NCI-H1417 treated with DMSO at 0.1 percent for 48 hours (cell line): ENCODE results near the gene APOH.

Experiments used
- DNase-seq: peaks from one replicate; lab custom pipeline; 2025; lab: John Stamatoyannopoulos, UW

APOH gene

DNA sequence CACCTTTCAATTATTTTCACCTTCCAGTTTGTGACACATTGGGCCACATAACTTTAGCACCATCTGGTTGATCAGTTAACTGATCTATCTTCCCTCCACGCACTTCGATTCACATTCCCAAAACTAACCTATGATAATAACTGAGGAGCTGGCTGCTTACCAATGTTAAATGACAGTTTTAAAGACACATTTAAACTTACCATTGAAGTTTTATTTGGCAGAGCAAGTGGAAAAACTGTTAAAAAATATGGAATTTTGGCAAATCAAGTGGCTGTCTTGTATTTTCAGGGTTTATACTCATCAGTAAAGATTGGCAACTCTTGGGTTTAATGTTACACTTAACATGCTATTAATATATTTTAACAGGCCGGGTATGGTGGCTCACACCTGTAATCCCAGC lies 5.4 kb upstream of the APOH start:
- DNase-seq, result no peak

DNA sequence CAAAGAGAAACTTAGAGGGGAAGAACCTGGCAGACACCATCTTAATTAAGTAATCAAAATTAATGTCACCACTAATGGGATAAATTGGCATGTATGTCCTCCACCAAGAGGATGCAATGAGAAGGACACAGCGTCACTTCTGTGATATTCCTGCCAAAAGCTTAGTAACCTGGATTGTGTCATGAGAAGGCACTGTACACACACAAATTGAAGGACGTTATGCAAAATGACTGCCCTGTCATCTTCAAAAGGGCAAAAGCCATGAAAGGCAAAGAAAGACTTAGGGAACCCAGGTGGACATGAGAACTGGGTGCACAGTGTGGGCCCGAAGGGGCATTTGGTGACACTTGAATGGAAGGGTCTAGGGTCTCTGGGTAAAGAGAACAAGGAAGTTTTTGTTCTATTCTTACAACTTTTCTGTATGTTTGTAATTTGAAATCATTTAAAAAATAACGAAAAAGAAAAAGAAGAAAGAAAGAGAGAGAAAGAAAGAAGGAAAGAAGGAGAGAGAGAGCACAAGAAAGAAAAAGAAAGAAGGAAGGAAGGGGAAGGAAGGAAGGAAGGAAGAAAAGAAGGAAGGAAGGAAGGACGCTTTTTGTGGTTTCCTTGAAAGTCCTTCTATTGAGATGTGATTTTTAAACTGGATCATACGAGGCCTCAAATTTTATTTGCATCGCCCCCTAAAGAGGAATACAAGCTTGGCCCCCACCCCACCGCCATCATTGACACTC lies 4.0 kb upstream of the APOH start:
- DNase-seq, result no peak

DNA sequence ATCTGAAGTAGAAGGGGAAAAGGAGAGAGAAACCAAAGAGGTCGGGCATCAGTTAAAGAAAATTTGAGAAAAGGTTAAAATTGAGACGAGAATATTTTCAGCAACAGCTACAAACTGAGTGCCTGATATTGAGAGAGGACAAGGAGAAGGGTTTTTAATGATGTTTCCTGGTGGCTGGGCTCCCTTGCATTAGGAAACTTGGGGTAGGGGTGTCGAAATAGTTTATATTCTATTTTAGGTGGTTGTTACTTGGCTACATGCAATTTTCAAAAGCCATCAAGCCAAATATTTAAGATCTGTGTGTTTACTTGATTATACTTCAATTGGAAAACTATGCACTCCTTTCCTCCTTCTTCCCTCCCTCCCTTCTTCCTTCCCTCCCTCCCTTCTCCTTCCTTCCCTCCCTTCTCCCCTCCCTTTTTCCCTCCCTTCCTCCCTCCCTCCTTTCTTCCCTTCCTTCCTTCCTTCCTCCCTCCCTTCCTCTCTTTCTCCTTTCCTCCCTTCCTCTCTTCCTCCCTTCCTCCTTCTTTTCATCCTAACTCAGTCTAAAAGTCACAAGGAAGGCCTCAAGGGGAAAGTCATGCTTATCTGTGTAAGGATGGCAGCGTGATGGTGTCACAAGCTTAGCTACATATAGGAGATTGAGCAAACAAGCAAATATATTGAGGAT lies 1.8 kb upstream of the APOH start:
- DNase-seq, result no peak

DNA sequence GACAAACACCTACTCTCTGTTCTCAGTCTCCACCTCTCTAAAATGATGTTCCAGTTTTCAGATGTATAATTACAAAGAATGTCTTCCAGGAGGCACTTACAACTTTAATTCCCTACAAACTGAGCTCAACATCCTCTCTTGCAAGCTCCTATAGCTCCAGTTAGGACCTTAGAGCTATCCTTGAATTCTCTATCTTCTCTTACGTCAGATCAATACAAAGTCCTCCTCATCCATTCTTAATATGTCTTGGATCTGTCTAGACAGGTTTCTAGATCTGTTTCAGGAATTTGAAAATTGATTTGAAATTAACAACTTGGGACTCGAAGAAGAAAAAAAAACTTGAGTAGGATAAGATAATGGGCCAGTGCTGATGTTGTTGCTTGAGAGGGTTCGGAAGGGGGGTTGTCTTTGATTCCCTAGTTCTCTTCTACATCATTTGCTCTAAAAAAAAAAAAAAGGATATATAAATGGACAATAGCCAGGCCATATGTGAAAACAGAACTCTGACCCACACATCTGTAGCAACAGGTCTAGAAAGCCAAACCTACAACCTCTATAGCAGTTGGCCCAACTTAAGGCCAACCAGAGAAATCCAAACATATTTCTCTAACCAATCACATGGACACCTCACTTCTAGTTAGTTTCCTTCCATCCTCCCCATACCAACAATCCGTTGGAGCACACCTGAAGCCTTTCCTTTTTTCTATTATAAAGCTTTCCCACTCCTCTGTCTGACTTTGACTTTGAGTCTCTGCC lies 746 bp upstream of the APOH start:
- no peak for DNase-seq

DNA sequence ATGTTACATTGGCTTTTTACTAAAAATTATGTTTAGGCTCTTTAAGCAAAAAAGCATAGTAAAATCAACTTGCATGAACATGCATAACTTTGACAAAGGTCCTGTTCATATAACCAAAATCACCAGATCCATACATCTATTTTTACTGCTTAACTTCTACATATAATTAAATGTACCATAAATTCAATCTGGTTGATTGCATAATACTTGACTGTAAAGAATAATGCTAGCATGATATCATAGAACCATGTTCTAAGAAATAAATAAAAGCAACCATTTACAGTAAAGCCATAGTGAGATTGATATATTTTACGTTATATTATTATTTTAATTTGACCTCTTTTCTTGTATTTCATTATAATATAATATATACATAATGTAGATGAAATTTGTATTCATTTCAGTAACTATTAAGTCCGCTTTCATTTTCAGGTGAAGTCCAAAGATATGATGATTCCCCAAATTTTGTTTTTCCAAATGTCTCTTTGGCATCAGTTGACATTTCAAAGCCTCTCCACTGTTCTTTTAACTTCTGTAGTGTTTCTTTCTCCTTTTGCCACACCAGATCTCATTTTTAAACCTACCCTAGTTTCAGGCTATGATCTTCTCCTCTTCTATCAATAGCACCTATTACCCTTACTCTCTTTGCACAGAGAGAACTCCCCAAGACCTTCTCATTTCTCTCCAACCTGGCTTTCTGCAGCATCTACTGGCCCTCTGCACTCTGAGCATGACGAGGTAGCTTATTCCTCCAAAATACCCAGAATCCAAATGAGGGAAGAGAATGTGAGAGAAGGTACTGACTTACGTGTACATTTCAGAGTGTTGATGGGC lies 1.8 kb downstream of the APOH start:
- DNase-seq, result no peak

DNA sequence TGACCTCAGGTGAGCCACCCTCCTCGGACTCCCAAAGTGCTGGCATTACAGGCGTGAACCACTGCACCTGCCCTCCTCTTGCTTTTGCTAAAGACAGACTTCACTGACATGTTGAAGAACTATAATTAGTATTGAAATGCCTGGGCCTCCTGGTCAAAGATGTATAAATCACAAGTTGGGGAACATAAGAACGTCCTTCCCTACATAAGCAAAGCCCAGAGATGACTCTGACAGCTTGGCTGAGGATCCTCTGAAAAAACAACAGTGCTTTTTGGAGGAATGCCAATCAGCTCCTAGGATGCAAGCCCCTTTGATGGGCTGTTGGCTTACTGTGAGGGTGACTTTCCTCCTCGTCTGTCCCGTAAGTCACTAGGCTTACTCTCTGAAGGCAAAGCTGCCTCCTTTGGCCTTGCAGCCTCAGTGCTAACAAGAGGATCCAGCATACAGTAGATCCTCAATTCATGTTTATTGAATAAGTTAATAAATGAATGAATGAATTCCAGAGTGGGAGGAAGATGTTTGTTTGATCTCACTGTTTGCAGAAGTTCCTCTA lies 6.3 kb downstream of the APOH start:
- no peak for DNase-seq

DNA sequence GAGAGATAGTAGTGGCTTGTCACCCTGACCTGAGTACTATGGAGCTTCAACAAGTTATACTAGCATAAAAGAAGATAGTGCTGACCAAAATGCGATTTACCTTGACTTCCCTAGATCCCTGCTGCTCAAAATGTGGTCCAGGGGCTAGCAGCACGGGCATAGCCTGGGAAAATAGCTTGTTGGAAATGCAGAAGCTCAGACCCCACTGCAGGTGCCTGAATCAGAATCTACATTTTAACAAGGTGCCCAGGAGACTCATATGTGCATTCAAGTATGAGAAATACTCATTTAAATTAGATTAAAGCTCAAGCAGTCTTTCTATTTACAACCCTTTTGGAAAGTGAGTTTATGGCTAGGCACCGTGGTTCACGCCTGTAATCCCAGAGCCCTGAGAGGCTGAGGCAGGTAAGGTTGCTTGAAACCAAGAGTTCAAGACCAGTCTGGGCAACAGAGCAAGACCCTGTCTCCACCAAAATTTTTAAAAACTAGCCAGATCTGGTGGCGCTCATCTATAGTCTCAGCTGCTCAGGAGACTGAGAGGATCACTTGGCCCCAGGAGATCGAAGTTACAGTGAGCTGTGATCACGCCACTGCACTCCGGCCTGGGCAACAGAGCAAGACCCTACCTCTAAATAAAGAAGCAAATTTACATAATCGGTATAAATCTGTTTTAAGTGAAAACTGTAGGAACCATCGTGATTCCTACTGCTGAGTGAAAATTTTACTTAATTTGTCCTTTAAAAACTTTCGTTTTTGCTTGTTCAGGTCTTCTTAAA lies 7.3 kb downstream of the APOH start:
- DNase-seq, result no peak

DNA sequence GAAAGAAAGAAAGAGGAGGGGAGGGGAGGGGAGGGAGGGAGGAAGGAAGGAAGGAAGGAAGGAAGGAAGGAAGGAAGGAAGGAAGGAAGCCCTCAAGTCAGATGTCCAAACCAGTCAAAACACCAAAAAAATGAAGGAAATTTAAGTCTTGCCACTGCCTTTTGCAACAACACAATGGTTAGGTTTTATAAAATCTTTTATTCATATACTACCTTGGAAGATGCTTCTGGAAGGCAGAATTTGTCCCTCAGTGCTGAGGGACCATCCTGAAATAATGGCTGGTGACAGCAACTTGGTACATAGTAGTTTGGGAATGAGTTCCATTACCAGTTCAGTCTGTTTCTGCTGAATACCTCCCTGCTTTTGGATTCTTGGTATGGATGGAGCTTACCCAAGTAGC lies 7.9 kb downstream of the APOH start:
- DNase-seq, result no peak

DNA sequence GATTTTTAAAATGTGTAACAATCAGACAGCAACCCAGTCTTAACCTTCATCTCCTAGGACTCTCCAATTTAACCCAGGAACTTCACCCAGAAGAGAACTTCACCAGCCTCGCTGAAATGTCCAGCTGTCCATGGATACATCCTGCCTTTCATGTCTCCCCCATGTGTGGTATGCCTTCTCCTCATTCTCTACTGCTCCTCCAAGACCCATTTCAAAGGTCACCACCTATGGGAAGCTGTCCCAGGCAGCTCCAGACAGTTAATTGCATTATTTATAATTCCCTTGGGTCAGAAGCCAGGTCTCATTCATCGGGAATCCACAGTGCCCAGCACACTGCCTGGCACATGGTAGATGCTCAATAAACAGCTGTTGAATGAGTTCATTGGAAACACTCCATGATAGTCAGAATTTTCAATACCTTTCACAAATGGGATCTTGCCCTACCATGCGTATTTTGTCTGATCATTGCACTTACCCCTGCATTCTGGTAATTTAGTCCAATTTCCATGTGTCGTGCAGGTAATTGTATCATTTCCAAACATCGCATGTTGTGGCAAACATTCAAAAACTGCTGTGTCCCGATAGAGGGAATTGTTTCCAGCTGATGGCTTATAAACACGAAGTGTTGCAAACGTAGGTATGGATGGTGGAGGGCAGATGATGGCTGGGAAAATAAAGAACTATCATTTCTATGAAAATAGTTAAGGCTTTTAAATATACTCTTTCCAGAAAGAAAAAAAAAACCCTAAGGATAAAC lies 9.0 kb downstream of the APOH start:
- no peak for DNase-seq

DNA sequence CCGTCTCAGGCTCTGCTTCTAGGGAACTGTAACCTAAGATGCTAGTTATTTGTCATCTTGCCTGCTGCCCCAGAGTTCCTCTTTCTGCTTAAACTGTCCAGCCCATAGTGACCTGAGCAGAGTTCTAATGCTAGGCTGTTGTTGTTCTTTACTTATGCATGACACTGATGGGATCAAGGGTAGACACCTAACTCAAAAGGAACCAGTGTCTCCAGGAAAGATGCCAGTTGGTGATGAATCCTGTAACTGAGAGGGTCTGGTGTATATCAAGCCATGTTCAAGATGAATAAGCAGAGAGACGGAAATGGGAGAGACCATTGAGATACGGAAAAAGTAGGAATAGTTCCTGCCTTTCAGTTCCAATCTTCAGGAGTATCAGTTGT lies 13.7 kb downstream of the APOH start:
- DNase-seq, result no peak

DNA sequence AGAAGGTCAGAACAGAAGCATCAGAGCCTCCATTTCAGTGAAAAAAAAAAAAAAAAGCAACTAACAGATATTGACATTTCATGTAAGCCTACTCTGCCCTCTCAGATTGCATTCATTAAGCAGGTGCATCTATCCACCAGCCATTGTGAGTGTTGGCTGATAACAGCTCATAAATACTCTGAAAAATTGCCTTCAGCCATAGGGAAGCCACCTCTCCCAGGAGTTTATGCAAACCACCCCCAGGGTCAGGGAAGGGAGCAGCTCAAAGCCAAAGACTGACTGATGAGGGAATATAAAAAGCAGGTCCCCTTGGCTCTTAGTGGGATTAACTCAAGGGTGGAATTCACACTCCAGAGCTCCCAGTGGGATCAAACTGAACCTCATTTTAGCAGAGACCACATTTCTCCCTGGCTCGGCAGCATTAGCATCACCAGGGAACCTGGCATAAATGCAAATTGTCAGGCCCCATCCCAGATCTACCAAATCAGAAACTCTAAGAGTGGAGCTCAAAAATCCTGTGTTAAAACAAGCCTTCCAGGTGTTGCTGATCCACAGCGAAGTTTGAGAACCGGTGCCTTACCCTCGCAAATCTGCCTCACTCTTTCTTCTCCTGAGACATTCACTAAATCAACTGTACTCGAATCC lies 14.2 kb downstream of the APOH start:
- DNase-seq, result no peak

DNA sequence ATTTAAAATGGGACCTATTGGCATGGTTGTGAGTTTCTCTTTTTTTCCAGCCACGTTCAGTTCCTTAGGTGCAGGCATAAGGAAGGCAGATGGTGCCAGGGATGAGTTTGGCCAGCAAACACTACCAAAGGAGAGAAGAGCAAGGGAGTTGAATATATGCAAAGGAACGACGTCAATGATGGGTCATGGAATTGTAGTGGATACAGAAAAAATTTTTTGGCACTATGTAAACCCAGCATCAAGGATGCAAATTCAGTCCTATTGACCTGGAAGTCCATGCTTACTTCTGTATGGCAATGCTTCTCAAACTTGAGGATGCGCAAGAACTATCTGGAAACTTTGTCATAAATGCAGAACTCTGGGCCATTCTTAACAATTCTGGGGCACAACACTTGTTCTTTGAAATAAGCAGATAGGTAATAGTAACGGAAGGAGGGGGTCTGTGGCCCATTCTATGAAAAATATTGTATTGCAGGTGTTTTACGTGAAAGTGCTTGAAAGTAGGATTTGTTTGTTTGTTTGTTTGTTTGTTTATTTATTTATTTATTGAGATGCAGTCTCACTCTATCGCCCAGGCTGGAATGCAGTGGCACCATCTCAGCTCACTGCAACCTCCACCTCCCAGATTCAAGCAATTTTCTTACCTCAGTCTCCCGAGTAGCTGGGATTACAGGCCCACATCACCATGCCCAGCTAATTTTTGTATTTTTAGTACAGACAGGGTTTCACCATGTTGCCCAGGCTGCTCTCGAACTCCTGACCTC lies 18.0 kb downstream of the APOH start:
- no peak for DNase-seq

DNA sequence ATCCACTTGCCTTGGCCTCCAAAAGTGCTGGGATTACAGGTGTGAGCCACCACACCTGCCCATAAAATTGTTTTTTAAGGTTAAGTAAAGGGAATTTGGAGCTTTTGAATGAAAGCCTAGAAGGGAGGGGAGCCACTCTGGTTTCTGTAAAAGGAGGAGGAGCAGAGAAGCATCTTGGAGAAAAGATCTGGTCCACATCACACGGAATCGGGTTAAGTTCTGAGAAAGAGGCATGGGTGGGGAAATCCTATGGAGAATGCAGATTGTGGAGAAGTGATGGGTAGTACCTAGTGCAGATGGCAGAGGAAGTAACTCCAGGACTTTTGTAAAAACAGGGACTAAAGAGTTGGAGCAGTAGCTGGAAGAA lies 19.0 kb downstream of the APOH start:
- no peak for DNase-seq

DNA sequence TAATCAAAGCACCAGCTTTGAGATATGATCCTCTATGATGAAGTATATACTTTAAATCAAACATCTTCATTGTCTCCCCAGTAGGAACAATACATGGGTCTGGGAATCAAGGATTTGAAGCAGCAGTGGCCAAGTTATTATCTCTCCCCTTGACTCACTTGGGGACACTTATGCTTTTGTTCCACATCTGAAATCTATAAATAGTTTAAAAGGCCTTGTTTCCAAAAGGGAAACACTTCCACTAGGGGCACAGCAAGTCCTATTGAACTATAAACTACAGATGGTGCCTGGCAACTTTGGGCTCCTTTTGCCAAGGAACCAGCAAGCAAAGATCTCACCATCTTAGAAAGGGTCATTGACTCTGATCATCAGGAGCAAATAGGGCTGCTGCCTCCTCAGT lies 21.3 kb downstream of the APOH start:
- DNase-seq, result no peak

DNA sequence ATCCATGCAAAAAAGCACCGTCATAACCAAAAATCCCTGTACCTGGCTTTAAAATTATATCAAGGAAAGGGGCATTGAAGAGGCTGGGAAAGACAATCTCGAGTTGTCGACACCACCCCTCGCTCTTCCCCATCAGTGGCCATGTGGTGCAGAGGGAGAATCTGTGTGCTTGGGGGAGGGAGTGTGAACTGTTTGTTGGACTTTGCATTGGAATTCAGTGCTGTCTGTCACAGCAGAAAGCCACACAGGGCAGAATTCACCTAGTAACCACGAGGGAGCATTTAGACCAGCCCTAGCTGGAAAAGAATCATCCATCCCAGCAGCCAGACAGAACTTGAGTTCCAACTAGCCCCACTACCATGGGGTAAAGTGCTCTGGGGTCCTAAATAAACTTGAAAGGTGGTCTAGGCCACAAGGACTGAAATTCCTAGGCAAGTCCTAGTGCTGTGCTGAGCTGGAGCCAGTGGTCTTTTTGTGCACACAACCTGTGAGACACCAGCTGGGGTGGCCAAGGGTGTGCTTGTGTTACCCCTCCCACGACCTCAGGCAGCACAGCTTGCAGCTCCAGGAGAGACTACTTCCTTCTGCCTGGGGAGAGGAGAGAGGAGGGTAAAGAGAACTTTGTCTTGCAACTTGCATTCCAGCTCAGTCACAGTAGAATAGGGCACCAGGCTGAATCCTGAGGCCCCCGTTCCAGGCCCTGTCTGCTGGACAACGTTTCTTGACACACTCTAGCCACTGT lies 25.8 kb downstream of the APOH start:
- DNase-seq, result no peak

DNA sequence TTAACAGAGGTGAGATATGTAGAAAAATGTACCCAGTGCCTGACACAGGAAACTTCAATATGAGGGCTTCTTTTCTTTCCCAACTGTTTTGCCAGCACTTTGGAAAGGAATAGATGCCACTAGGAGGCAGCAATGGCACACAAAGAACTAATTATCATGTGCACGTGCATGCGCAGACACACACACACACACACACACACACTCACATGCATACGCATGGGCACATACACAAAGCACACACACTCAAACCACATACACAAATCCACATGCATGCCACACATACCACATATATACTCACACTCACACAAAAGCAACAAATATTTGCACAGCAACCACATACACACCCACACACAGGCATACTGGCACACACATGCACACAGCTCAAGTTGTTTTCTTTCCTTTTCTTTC lies 28.5 kb downstream of the APOH start:
- no peak for DNase-seq

DNA sequence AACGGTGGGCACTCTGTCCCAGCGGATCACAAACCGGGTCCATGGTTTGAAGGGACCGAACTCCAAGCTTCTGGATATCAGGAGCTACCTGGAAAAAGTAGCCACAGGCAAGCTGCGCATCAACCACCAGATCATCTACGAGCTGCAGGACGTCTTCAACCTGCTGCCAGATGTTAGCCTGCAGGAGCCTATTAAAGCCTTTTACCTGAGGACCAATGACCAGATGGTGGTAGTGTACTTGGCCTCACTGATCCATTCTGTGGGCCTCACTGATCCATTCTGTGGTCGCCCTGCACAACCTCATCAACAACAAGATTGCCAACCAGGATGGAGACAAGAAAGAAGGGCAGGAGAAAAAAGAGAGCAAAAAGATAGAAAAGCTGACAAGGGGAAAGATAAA lies 31.0 kb downstream of the APOH start:
- DNase-seq, result no peak

DNA sequence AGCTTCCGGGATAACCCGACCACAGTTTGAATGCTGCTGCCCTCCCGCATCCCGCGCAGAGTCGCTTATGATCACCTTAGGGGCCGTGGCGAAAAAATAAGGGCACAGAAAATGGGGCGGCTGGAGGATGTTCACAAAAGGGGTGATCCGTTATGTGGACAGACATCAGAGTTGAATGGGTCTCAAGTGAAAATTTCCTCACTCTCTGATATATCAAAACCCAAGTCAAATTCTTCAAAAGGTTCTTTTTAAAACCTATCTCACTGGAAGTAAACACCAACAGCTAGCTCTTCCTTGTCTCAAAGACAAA lies 36.9 kb downstream of the APOH start:
- no peak for DNase-seq
